ENCODE data around the gene BCL2. TPM values are rescaled to one million over a fixed set of nuclear protein-coding genes. Genes with fewer than 3 reads are reported as not detected.

BCL2 gene
- total RNA-seq, 1 donor from 2014 or later, result 145 TPM

GRCh38 chr18:63258749-63259566 is 60.6 kb downstream of the BCL2 start:
- intact Hi-C loops (cut with micrococcal nuclease), result no loop called here
- ChIA-PET POLR2A (no interaction called here), CTCF (no interaction called here)
- Mint-ChIP-seq H3K27me3 (no peaks in the 10 kb centered on the region), H3K4me3 (no peak overlapping the region), H3K9me3 (no peaks in the 10 kb centered on the region), H3K27ac (no peak overlapping the region), H3K36me3 (ENCODE audit: low read depth) (peaks cover 74% of the 10 kb centered on the region), H3K4me1 (peaks cover 43% of the 10 kb centered on the region)
- DNase-seq (no peak), ATAC-seq (ENCODE audit: low read depth) (no peak)
- TF ChIP-seq, protein P1, sequence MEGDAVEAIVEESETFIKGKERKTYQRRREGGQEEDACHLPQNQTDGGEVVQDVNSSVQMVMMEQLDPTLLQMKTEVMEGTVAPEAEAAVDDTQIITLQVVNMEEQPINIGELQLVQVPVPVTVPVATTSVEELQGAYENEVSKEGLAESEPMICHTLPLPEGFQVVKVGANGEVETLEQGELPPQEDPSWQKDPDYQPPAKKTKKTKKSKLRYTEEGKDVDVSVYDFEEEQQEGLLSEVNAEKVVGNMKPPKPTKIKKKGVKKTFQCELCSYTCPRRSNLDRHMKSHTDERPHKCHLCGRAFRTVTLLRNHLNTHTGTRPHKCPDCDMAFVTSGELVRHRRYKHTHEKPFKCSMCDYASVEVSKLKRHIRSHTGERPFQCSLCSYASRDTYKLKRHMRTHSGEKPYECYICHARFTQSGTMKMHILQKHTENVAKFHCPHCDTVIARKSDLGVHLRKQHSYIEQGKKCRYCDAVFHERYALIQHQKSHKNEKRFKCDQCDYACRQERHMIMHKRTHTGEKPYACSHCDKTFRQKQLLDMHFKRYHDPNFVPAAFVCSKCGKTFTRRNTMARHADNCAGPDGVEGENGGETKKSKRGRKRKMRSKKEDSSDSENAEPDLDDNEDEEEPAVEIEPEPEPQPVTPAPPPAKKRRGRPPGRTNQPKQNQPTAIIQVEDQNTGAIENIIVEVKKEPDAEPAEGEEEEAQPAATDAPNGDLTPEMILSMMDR (IDR thresholded peaks at IDR 0.05), result no peak

DNA sequence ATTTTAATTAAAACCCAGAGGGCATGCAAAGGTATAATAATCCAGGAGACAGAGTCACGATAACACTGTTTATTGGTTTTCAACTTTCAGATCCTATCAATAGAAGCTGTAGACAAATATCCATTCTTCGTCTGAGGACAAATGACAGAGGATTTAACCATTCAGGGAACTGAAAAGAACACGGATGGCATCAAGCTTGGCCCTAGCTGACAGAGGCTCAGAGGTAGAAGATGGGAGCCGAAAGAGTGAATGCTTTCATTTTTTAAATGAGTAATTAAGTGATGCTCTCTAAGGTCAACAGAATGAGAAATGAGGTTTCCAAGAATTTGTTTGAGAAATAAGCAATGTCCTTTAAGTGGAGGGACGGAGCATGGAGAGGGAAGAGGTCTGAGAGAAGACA is 62.1 kb downstream of the BCL2 start:
- Mint-ChIP-seq H3K36me3 (ENCODE audit: low read depth) (peaks cover 73% of the 10 kb centered on the region), H3K4me1 (peaks cover 51% of the 10 kb centered on the region), H3K27ac (peak overlapping the region; percentile 4), H3K27me3 (no peaks in the 10 kb centered on the region), H3K9me3 (no peaks in the 10 kb centered on the region), H3K4me3 (peak overlapping the region; percentile 21)
- ChIA-PET POLR2A (no interaction called here), CTCF (no interaction called here)
- DNase-seq (no peak), ATAC-seq (ENCODE audit: low read depth) (no peak)
- TF ChIP-seq, protein P1 (IDR thresholded peaks at IDR 0.05), result no peak
- intact Hi-C loops (cut with micrococcal nuclease), result no loop called here

- peaks cover 65% of the 10 kb centered on the region for H3K36me3 Mint-ChIP-seq (ENCODE audit: low read depth)
These were observed 64.1 kb downstream of the BCL2 start for GRCh38 chr18:63255435-63255834.

DNA sequence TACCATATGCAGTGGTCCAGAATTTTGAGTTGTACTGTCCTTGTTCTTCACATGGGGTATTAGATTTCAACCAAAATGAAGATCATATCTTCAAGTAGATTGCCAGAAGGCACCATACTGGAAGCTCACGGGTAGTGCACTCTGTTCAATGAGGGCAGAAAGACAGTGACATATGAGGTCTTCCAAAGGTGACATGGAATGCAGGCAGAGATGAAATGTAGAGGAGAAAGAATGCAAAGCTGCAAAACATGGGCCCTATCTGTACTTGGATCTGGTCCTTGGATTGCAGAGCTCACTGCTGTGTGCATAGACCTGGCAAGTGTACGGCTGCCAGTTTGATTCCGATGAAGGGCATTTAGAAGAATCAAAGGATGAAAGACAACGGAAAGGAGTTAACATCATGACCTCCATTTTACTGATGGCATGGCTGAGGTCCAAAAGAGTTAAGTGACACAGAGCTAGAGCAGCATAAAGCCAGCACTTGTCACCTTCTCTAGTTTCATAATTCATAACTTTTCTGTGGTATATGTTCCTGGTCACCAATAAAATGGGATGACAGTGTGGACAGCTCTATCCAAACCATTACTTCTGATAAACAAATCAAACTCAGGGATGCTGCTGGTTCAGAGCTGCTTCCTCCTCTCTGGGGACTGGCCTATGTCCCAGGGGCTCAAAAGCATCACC is 64.7 kb downstream of the BCL2 start:
- Mint-ChIP-seq H3K9me3 (no peaks in the 10 kb centered on the region), H3K27me3 (no peaks in the 10 kb centered on the region), H3K4me1 (peaks cover 50% of the 10 kb centered on the region), H3K27ac (no peak overlapping the region), H3K4me3 (no peak overlapping the region), H3K36me3 (ENCODE audit: low read depth) (peaks cover 63% of the 10 kb centered on the region)
- intact Hi-C loops (cut with micrococcal nuclease), result loop anchor here (2.0 to 5.0 kb wide), 3 partner anchors 20 to 38 kb away; no protein-coding TSS in a partner anchor
- TF ChIP-seq, protein P1 (IDR thresholded peaks at IDR 0.05), result no peak
- ChIA-PET CTCF (no interaction called here), POLR2A (interaction anchor here (0.7 to 1.1 kb wide), 3 partner anchors 57 to 93 kb away, joined by 3 to 5 read pairs (median 3); no protein-coding TSS in a partner anchor)
- DNase-seq (no peak), ATAC-seq (ENCODE audit: low read depth) (no peak)

More at GRCh38 chr18:63255435-63255834, 64.1 kb downstream of the BCL2 start:
- no peak overlapping the region for H3K27ac Mint-ChIP-seq
- H3K4me1 Mint-ChIP-seq, result peaks cover 46% of the 10 kb centered on the region
- ChIA-PET POLR2A (interaction anchor here (1.3 kb wide), 1 partner anchor 96 kb away, joined by 3 read pairs; no protein-coding TSS in a partner anchor), CTCF (no interaction called here)
- H3K4me3 Mint-ChIP-seq, result no peak overlapping the region
- ATAC-seq (ENCODE audit: low read depth) (no peak), DNase-seq (no peak)
- intact Hi-C loops (cut with micrococcal nuclease), result loop anchor here (2.0 kb wide), 1 partner anchor 21 kb away; no protein-coding TSS in a partner anchor
- TF ChIP-seq, protein P1 (IDR thresholded peaks at IDR 0.05), result no peak
- H3K9me3 Mint-ChIP-seq, result no peaks in the 10 kb centered on the region
- H3K27me3 Mint-ChIP-seq, result no peaks in the 10 kb centered on the region
